RWPE1 (cell line): ENCODE data around the gene ASIC2.
A peak's percentile ranks its signal among the peaks of the same experiment; 100 is the strongest.

Experiments
- CTCF ChIA-PET: fragments of 350-600 bp; sonication (Branson Sonifier 250); formaldehyde crosslinking; extraction: SDS; loops from one replicate; lab custom pipeline; 2021; lab: Yijun Ruan, JAX
- POLR2A ChIA-PET: fragments of 400-600 bp; formaldehyde crosslinking; extraction: SDS; loops from one replicate; lab custom pipeline; 2020; ENCODE audit warnings: antibody characterized with exemption; ENCODE audit not compliant: low non-redundant PET; lab: Yijun Ruan, JAX
- DNase-seq: peaks from one replicate; pipeline ENCODE4 v3.0.0; 2012; ENCODE audit warnings: low spot score
- H3K27ac ChIP-seq: fragments of 450-650 bp; 2 replicates; pipeline ENCODE4 v1.5.1; 2017
- CTCF ChIP-seq: fragments of 450-650 bp; conservative IDR thresholded peaks from 2 replicates; pipeline ENCODE4 v1.5.1; 2017; ENCODE audit warnings: low read depth, mild to moderate bottlenecking

ASIC2 gene

GRCh38 chr17:33121272-33121671, 171.8 kb downstream of the ASIC2 start:
- POLR2A ChIA-PET = interaction anchor here (0.5 kb wide), 1 partner anchor 252 kb away, joined by 3 read pairs; no protein-coding TSS in a partner anchor
- CTCF ChIA-PET = no interaction called here
- DNase-seq = no peak
- H3K27ac ChIP-seq = peak overlapping the region; percentile 9
- TF ChIP-seq CTCF = no peak

- ChIA-PET POLR2A (no interaction called here), CTCF (no interaction called here)
- no peak overlapping the region for H3K27ac ChIP-seq
- TF ChIP-seq CTCF = no peak
- no peak for DNase-seq
Observed at GRCh38 chr17:33120103-33120502, 173.0 kb downstream of the ASIC2 start.

- no peak for TF ChIP-seq CTCF
- ChIA-PET POLR2A (no interaction called here), CTCF (interaction anchor here (0.6 kb wide), 1 partner anchor 1274 kb away, joined by 5 read pairs; no protein-coding TSS in a partner anchor)
- DNase-seq = no peak
- H3K27ac ChIP-seq = no peak overlapping the region
Observed at GRCh38 chr17:33118391-33119075, 174.6 kb downstream of the ASIC2 start.

GRCh38 chr17:33116021-33116551, 177.0 kb downstream of the ASIC2 start:
- POLR2A ChIA-PET = no interaction called here

GRCh38 chr17:33115366-33115765, 177.7 kb downstream of the ASIC2 start:
- ChIA-PET CTCF (no interaction called here), POLR2A (no interaction called here)
- DNase-seq = no peak
- TF ChIP-seq CTCF = no peak
- H3K27ac ChIP-seq = 0 out of 2 replicates have a peak overlapping the region, but pooled peaks have one; percentile 3

More at GRCh38 chr17:33116021-33116551, 177.0 kb downstream of the ASIC2 start:
- no peak for TF ChIP-seq CTCF
- no peak for DNase-seq
- CTCF ChIA-PET = no interaction called here
- H3K27ac ChIP-seq = no peak overlapping the region

GRCh38 chr17:33113991-33114370, 179.1 kb downstream of the ASIC2 start:
- ChIA-PET POLR2A (no interaction called here), CTCF (no interaction called here)
- H3K27ac ChIP-seq = no peak overlapping the region
- TF ChIP-seq CTCF = no peak
- DNase-seq = no peak
